ENCODE data around the gene UBE3B.
A peak's percentile ranks its signal among the peaks of the same experiment; 100 is the strongest.

Gene UBE3B

DNA sequence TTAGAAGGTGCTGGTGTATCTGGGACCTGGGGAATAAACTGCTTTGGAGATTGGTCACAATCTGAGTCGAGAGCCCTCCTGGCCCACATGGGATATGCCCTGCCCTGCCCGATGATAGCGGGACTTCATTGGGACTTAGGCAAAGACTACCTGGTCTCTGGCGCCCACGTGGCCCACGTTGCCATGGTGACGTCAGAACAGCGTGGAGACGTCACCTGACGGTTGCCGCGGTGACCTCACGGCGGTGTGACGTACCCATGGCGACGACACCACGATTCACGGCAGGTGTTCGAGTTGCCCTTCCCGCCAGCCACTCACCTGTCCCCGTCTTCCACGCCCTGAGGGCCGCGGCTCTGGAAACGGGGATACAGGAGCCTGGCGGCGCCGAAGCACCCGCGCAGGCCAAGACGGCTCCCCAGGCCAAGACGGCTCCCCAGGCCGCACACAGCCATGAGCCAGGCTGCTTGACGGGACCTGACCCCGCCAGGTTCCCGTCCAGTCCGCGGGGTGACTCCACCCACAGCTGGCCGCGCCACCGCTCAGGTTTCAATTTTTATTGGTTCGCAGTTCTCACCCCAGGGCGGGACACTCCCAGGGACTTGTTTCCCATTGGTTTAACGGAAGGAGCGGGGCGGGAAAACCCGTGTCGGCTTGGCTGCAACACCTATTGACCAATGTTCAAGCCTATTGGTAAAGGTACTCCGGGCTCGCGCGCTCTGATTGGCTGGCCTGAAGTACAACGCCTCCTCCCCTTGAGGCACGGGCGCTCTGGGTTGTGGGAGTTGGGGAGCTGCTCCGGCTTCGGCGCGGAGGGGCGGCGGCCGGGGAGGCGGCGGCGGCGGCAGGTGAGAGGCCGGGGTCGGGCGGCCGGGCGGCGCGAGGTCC, 95.8 kb downstream of the UBE3B start, which contains the start of the genes MMAB and MVK:
Gene MMAB, minus strand, starts transcription at position 476 of the 885 bp plus-strand sequence. Its CDS starts 24 bp downstream, at position 452.
Gene MVK, plus strand, starts transcription at position 766 of the 885 bp plus-strand sequence. CDS start 1,029 bp downstream, outside the sequence.
- Histone ChIP-seq H3K79me1 (ENCODE audit: low read length) (peaks cover 13% of the 10 kb centered on the region), H3K79me2 (ENCODE audit: control insufficient read depth, insufficient read depth, low read length) (peaks cover 2% of the 10 kb centered on the region), H2BK15ac (replicated peaks; ENCODE audit: low read depth) (no peak within 1 kb of the TSS), H3K18ac (ENCODE audit: low read length) (peak within 1 kb of the TSS; percentile 34), H3K23ac (ENCODE audit: low read length) (peak within 1 kb of the TSS; percentile 66), H2BK120ac (ENCODE audit: low read depth, low read length) (no peak within 1 kb of the TSS), H3K4me2 (ENCODE audit: low read length) (peak within 1 kb of the TSS; percentile 76), H4K8ac (ENCODE audit: low read depth, low read length) (no peak within 1 kb of the TSS), H2BK5ac (ENCODE audit: low read length) (peak within 1 kb of the TSS; percentile 96), H2AK5ac (ENCODE audit: low read length) (no peak within 1 kb of the TSS), H4K5ac (ENCODE audit: low read length) (no peak within 1 kb of the TSS), H3K9ac (ENCODE audit: low read length) (peak within 1 kb of the TSS; percentile 81), H3K27me3 (ENCODE audit: insufficient read depth, low read length, poor library complexity) (no peaks in the 10 kb centered on the region), H3K4me3 (ENCODE audit: low read length) (peak within 1 kb of the TSS; percentile 65), H3K4me1 (ENCODE audit: control insufficient read depth, low read depth, low read length) (peaks cover 8% of the 10 kb centered on the region), H3K36me3 (ENCODE audit: control insufficient read depth, insufficient read depth, low read length) (peaks cover 2% of the 10 kb centered on the region), H3K4ac (ENCODE audit: low read depth, low read length) (no peak within 1 kb of the TSS), H3K56ac (ENCODE audit: low read length) (peak within 1 kb of the TSS; percentile 97), H3K27ac (ENCODE audit: low read depth, low read length) (peak within 1 kb of the TSS; percentile 55)
- peak; percentile 100 for DNase-seq
- WGBS (ENCODE audit: extremely low coverage, insufficient coverage, low lambda C conversion rate): no CpG with 5 or more reads among the region's 74 CpGs

DNA sequence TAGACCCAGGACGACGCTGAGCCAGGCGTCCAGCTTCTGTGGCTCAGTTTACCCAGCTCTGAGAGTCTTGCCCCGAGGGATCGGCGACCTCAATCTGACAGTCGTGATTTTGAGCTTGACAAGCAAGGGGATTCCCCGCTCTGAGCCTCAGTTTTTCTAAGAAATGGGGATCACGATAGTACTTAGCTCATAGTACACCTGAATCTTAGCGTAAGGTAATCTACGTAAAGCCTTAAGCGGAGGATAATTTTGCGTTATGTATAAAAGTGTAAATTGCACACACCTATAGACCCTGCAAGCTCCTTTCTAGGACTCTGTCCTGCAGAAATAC, 96.4 kb downstream of the UBE3B start:
- H3K4me2 ChIP-seq (ENCODE audit: low read length): peak overlapping the region; percentile 76
- no peak overlapping the region for H3K23ac ChIP-seq (ENCODE audit: low read length)
- DNase-seq: no peak
- no CpG with 5 or more reads among the region's 13 CpGs for WGBS (ENCODE audit: extremely low coverage, insufficient coverage, low lambda C conversion rate)
- no peak overlapping the region for H4K5ac ChIP-seq (ENCODE audit: low read length)
- peaks cover 8% of the 10 kb centered on the region for H3K4me1 ChIP-seq (ENCODE audit: control insufficient read depth, low read depth, low read length)
- H3K56ac ChIP-seq (ENCODE audit: low read length): peak overlapping the region; percentile 84
- no peak overlapping the region for H3K27ac ChIP-seq (ENCODE audit: low read depth, low read length)
- H3K79me1 ChIP-seq (ENCODE audit: low read length): peaks cover 13% of the 10 kb centered on the region
- no peaks in the 10 kb centered on the region for H3K27me3 ChIP-seq (ENCODE audit: insufficient read depth, low read length, poor library complexity)
- no peak overlapping the region for H3K18ac ChIP-seq (ENCODE audit: low read length)
- peak overlapping the region; percentile 81 for H3K9ac ChIP-seq (ENCODE audit: low read length)
- no peak overlapping the region for H2BK5ac ChIP-seq (ENCODE audit: low read length)
- no peak overlapping the region for H2BK120ac ChIP-seq (ENCODE audit: low read depth, low read length)
- no peak overlapping the region for H4K8ac ChIP-seq (ENCODE audit: low read depth, low read length)
- peak overlapping the region; percentile 62 for H3K4me3 ChIP-seq (ENCODE audit: low read length)
- peaks cover 2% of the 10 kb centered on the region for H3K79me2 ChIP-seq (ENCODE audit: control insufficient read depth, insufficient read depth, low read length)
- no peak overlapping the region for H2AK5ac ChIP-seq (ENCODE audit: low read length)
- peaks cover 3% of the 10 kb centered on the region for H3K36me3 ChIP-seq (ENCODE audit: control insufficient read depth, insufficient read depth, low read length)
- no peak overlapping the region for H3K4ac ChIP-seq (ENCODE audit: low read depth, low read length)
- H2BK15ac ChIP-seq (replicated peaks; ENCODE audit: low read depth): no peak overlapping the region

DNA sequence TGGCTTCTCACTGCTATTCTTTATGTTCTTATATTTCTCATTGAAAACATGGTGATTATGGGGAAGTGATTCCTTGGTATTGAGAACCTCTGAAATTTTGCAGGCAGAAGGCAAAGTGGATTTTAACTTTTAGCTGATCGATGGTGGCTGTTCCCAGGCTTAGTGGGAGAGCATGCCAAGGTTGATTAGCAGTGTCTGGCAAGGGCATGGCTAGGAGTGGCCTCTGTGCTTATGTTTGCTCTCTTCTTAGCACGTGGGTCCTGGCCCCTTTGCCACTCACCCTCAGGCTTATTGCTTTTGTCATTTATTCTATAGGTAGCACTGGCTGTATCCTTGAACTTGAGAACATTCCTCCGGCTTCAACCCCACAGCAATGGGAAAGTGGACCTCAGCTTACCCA, 98.2 kb downstream of the UBE3B start:
- H4K5ac ChIP-seq (ENCODE audit: low read length): no peak overlapping the region
- peaks cover 5% of the 10 kb centered on the region for H3K36me3 ChIP-seq (ENCODE audit: control insufficient read depth, insufficient read depth, low read length)

DNA sequence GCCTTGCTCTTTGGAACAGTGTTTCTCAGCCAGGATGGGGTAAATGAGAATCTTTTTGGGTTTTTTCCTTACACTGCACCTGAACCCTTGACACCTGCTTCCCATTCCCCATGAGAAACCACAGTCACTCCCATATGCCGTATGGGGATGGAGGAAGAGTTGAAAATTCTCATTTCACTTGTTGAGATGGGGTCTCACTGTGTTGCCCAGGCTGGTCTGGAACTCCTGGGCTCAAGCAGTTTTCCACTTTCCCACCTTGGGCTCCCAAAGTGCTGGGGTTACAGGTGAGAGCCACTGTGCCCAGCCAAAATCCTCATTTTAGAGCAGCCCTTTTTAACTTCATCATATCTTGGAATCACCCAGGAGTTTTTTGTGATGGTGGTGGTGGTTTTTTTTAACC, 99.9 kb downstream of the UBE3B start:
- Histone ChIP-seq H2AK5ac (ENCODE audit: low read length) (no peak overlapping the region), H3K79me1 (ENCODE audit: low read length) (peaks cover 14% of the 10 kb centered on the region), H2BK120ac (ENCODE audit: low read depth, low read length) (no peak overlapping the region), H3K23ac (ENCODE audit: low read length) (no peak overlapping the region), H3K4me3 (ENCODE audit: low read length) (no peak overlapping the region), H3K56ac (ENCODE audit: low read length) (no peak overlapping the region), H3K36me3 (ENCODE audit: control insufficient read depth, insufficient read depth, low read length) (peaks cover 10% of the 10 kb centered on the region), H3K4ac (ENCODE audit: low read depth, low read length) (no peak overlapping the region), H3K27ac (ENCODE audit: low read depth, low read length) (no peak overlapping the region), H4K8ac (ENCODE audit: low read depth, low read length) (no peak overlapping the region), H3K79me2 (ENCODE audit: control insufficient read depth, insufficient read depth, low read length) (peaks cover 2% of the 10 kb centered on the region), H4K5ac (ENCODE audit: low read length) (no peak overlapping the region), H3K27me3 (ENCODE audit: insufficient read depth, low read length, poor library complexity) (no peaks in the 10 kb centered on the region), H2BK15ac (replicated peaks; ENCODE audit: low read depth) (no peak overlapping the region), H3K4me2 (ENCODE audit: low read length) (no peak overlapping the region), H3K18ac (ENCODE audit: low read length) (no peak overlapping the region), H2BK5ac (ENCODE audit: low read length) (no peak overlapping the region), H3K4me1 (ENCODE audit: control insufficient read depth, low read depth, low read length) (peaks cover 8% of the 10 kb centered on the region), H3K9ac (ENCODE audit: low read length) (no peak overlapping the region)
- no CpG with 5 or more reads among the region's 1 CpG for WGBS (ENCODE audit: extremely low coverage, insufficient coverage, low lambda C conversion rate)
- no peak for DNase-seq

More for the DNA sequence above, 98.2 kb downstream of the UBE3B start:
- Histone ChIP-seq H4K8ac (ENCODE audit: low read depth, low read length) (no peak overlapping the region), H3K9ac (ENCODE audit: low read length) (no peak overlapping the region), H3K79me2 (ENCODE audit: control insufficient read depth, insufficient read depth, low read length) (peaks cover 2% of the 10 kb centered on the region), H3K56ac (ENCODE audit: low read length) (peak overlapping the region; percentile 25), H3K4me1 (ENCODE audit: control insufficient read depth, low read depth, low read length) (peaks cover 8% of the 10 kb centered on the region), H3K4ac (ENCODE audit: low read depth, low read length) (no peak overlapping the region), H2BK120ac (ENCODE audit: low read depth, low read length) (no peak overlapping the region), H2BK15ac (replicated peaks; ENCODE audit: low read depth) (no peak overlapping the region), H3K27me3 (ENCODE audit: insufficient read depth, low read length, poor library complexity) (no peaks in the 10 kb centered on the region), H2BK5ac (ENCODE audit: low read length) (no peak overlapping the region), H3K4me2 (ENCODE audit: low read length) (no peak overlapping the region), H3K79me1 (ENCODE audit: low read length) (peaks cover 13% of the 10 kb centered on the region), H3K4me3 (ENCODE audit: low read length) (no peak overlapping the region), H3K27ac (ENCODE audit: low read depth, low read length) (no peak overlapping the region), H3K18ac (ENCODE audit: low read length) (no peak overlapping the region), H3K23ac (ENCODE audit: low read length) (no peak overlapping the region), H2AK5ac (ENCODE audit: low read length) (no peak overlapping the region)
- no peak for DNase-seq
- WGBS (ENCODE audit: extremely low coverage, insufficient coverage, low lambda C conversion rate): no CpG with 5 or more reads among the region's 3 CpGs

- Histone ChIP-seq H3K23ac (ENCODE audit: low read length) (no peak overlapping the region), H4K8ac (ENCODE audit: low read depth, low read length) (no peak overlapping the region), H3K4me3 (ENCODE audit: low read length) (no peak overlapping the region), H2BK5ac (ENCODE audit: low read length) (no peak overlapping the region), H3K18ac (ENCODE audit: low read length) (no peak overlapping the region), H3K79me1 (ENCODE audit: low read length) (peaks cover 14% of the 10 kb centered on the region), H3K4ac (ENCODE audit: low read depth, low read length) (no peak overlapping the region), H3K27ac (ENCODE audit: low read depth, low read length) (no peak overlapping the region), H4K5ac (ENCODE audit: low read length) (no peak overlapping the region), H2BK120ac (ENCODE audit: low read depth, low read length) (no peak overlapping the region), H3K27me3 (ENCODE audit: insufficient read depth, low read length, poor library complexity) (no peaks in the 10 kb centered on the region), H3K4me2 (ENCODE audit: low read length) (no peak overlapping the region), H3K9ac (ENCODE audit: low read length) (no peak overlapping the region), H3K79me2 (ENCODE audit: control insufficient read depth, insufficient read depth, low read length) (peaks cover 2% of the 10 kb centered on the region), H3K4me1 (ENCODE audit: control insufficient read depth, low read depth, low read length) (peaks cover 3% of the 10 kb centered on the region), H2AK5ac (ENCODE audit: low read length) (no peak overlapping the region), H3K56ac (ENCODE audit: low read length) (no peak overlapping the region), H2BK15ac (replicated peaks; ENCODE audit: low read depth) (no peak overlapping the region), H3K36me3 (ENCODE audit: control insufficient read depth, insufficient read depth, low read length) (peaks cover 10% of the 10 kb centered on the region)
- no peak for DNase-seq
- no CpG with 5 or more reads among the region's 8 CpGs for WGBS (ENCODE audit: extremely low coverage, insufficient coverage, low lambda C conversion rate)
Observed at GRCh38 chr12:109578330-109578927, 101.0 kb downstream of the UBE3B start.
